Endothelial cell of umbilical vein (primary cell): ENCODE data around the gene PTH1R. TPM values are rescaled to one million over a fixed set of nuclear protein-coding genes. Genes with fewer than 3 reads are reported as not detected.
A peak's percentile ranks its signal among the peaks of the same experiment; 100 is the strongest.

ENCODE experiments used
- BruUV-seq: library from RNA; stranded (reverse); fragments of 400-500 nt; replicated peaks from 2 replicates; lab custom pipeline; 2021; lab: Mats Ljungman, UMichigan
- CTCF ChIA-PET: fragments of 300-600, 350-600 bp; sonication (Branson Sonifier 250); formaldehyde crosslinking; loops from one replicate; lab custom pipeline; 2021; ENCODE audit warnings: antibody characterized with exemption, inconsistent platforms; lab: Charles Lee
- POLR2A ChIA-PET: fragments of 300-600, 350-600 bp; sonication (Branson Sonifier 250); formaldehyde crosslinking; loops from one replicate; lab custom pipeline; 2021; ENCODE audit warnings: antibody characterized with exemption, inconsistent platforms; lab: Charles Lee
- DNase-seq: peaks from one replicate; pipeline ENCODE4 v3.0.0-alpha.2; 2011; ENCODE audit warnings: low read depth, low spot score
- FAIRE-seq: peaks from 2 replicates; lab custom pipeline; 2011; peaks lifted over from hg19 to GRCh38; lab: Jason Lieb, UNC
- H2AFZ ChIP-seq: 2 replicates; pipeline ENCODE4 v1.6.0; 2012; ENCODE audit warnings: low read depth, low read length, control low read depth, inconsistent platforms
- H3K27ac ChIP-seq: 2 replicates; pipeline ENCODE4 v1.5.1; 2011; ENCODE audit warnings: low read depth, mild to moderate bottlenecking, control low read depth, low read length, moderate library complexity; ENCODE audit not compliant: insufficient read depth
- H3K27me3 ChIP-seq, 2 experiments: 2 replicates each; pipeline versions ENCODE4 v1.6.0 to v1.6.1; 2011; ENCODE audit warnings: low read length in 2 of 2, mixed read lengths in 1 of 2; ENCODE audit not compliant: control insufficient read depth in 2 of 2, insufficient read depth in 2 of 2
- H3K36me3 ChIP-seq, 2 experiments: 2 replicates in 1 of 2; 3 replicates in 1 of 2; pipeline ENCODE4 v1.5.1; 2011; ENCODE audit warnings: low read length in 2 of 2, mild to moderate bottlenecking in 1 of 2, moderate library complexity in 1 of 2; ENCODE audit not compliant: control insufficient read depth in 2 of 2, insufficient read depth in 2 of 2; ENCODE audit errors: extremely low read depth in 1 of 2
- H3K4me1 ChIP-seq: 3 replicates; pipeline ENCODE4 v1.5.1; 2011; ENCODE audit warnings: mild to moderate bottlenecking, low read length; ENCODE audit not compliant: control insufficient read depth, insufficient read depth; ENCODE audit errors: extremely low read depth
- H3K4me2 ChIP-seq: 2 replicates; pipeline ENCODE4 v1.6.1; 2011; ENCODE audit warnings: low read length, control low read depth, mixed read lengths; ENCODE audit not compliant: insufficient read depth
- H3K4me3 ChIP-seq, 3 experiments: fragments of 200-600 bp in 1 of 3; sonication (generic), shearing (Covaris generic) in 1 of 3; replicated peaks in 1 of 3; 2 replicates each; pipeline ENCODE4 v1.5.1; 2011 to 2016; ENCODE audit warnings: control low read depth in 3 of 3, low read length in 3 of 3, mild to moderate bottlenecking in 2 of 3, inconsistent platforms in 1 of 3, low read depth in 1 of 3, moderate library complexity in 1 of 3; ENCODE audit not compliant: insufficient read depth in 1 of 3
- H3K79me2 ChIP-seq: 2 replicates; pipeline ENCODE4 v1.6.0; 2012; ENCODE audit warnings: low read length, inconsistent platforms; ENCODE audit not compliant: control insufficient read depth, insufficient read depth
- H3K9ac ChIP-seq: replicated peaks from 2 replicates; pipeline ENCODE3; 2011; ENCODE audit warnings: low read length, control low read depth; ENCODE audit not compliant: insufficient read depth; ENCODE audit errors: extremely low read depth
- H3K9me1 ChIP-seq: replicated peaks from 3 replicates; pipeline ENCODE4 v1.6.0; 2011; ENCODE audit warnings: mild to moderate bottlenecking, low read length; ENCODE audit not compliant: control insufficient read depth, insufficient read depth; ENCODE audit errors: extremely low read depth
- H3K9me3 ChIP-seq: replicated peaks from 2 replicates; pipeline ENCODE4 v1.5.1; 2012; ENCODE audit warnings: low read length, inconsistent platforms; ENCODE audit not compliant: control insufficient read depth, insufficient read depth
- H4K20me1 ChIP-seq: replicated peaks from 2 replicates; pipeline ENCODE3; 2011; ENCODE audit warnings: mild to moderate bottlenecking, low read length; ENCODE audit not compliant: control insufficient read depth, insufficient read depth; ENCODE audit errors: extremely low read depth
- EZH2 ChIP-seq: IDR thresholded peaks from 2 replicates; pipeline ENCODE4 v1.6.1; 2012; ENCODE audit warnings: borderline replicate concordance, low read depth, mild to moderate bottlenecking, moderate library complexity, low read length, inconsistent platforms; ENCODE audit not compliant: severe bottlenecking
- FOS ChIP-seq: IDR thresholded peaks from 2 replicates; pipeline ENCODE4 v1.6.1; 2011; ENCODE audit warnings: mild to moderate bottlenecking, low read length, moderate library complexity, borderline replicate concordance; ENCODE audit not compliant: insufficient read depth
- GATA2 ChIP-seq: IDR thresholded peaks from 2 replicates; pipeline ENCODE4 v1.7.0; 2011; ENCODE audit warnings: low read depth, mild to moderate bottlenecking, moderate library complexity, mixed read lengths, low read length; ENCODE audit not compliant: insufficient read length, insufficient read depth
- JUN ChIP-seq: IDR thresholded peaks from 2 replicates; pipeline ENCODE4 v1.6.1; 2011; ENCODE audit warnings: borderline replicate concordance, low read depth; ENCODE audit not compliant: insufficient read length, insufficient read depth
- MYC ChIP-seq: IDR thresholded peaks from one replicate; pipeline ENCODE4 v1.6.1; 2011; ENCODE audit warnings: mild to moderate bottlenecking, low read depth, low read length
- POLR2A ChIP-seq: IDR thresholded peaks from 2 replicates; pipeline ENCODE4 v1.6.1; 2012; ENCODE audit warnings: low read depth, mild to moderate bottlenecking, control low read depth, low read length
- POLR2AphosphoS5 ChIP-seq: IDR thresholded peaks from 2 replicates; pipeline ENCODE4 v1.6.1; 2012; ENCODE audit warnings: low read depth, mild to moderate bottlenecking, control low read depth, low read length, moderate library complexity; ENCODE audit not compliant: insufficient read depth
- dilution Hi-C: fragments of 300-500 bp; cut with MboI; formaldehyde crosslinking; loops from one replicate; pipeline ENCODE4 v1.15.0; 2019; ENCODE audit warnings: low sequenced_read_pairs; ENCODE audit not compliant: extremely low pct_ligation_motif_present
- intact Hi-C: fragments of 100-400 bp; cut with micrococcal nuclease; formaldehyde crosslinking; loops from one replicate; pipeline ENCODE4 v1.10.0; 2022
- polyA plus RNA-seq, 4 experiments: library from polyadenylated mRNA; depleted of rRNA in 3 of 4; stranded (reverse) in 3 of 4; unstranded in 1 of 4; fragments of >200 nt; gene quantifications; 2 replicates each; pipeline versions ENCODE4 v1.2.1 to v1.2.3, GENCODE V29; 2011 to 2012; ENCODE audit warnings: missing spikeins in 1 of 4
- total RNA-seq: library from RNA; stranded (reverse); gene quantifications from 2 replicates; pipeline ENCODE4 v1.2.3, GENCODE V29; 2021
- TF ChIP-seq, protein P1 (sequence below): IDR thresholded peaks from 2 replicates; pipeline ENCODE4 v1.6.1; 2011; ENCODE audit not compliant: insufficient read depth, insufficient read length
- TF ChIP-seq, protein P2 (sequence below), 2 donors: IDR thresholded peaks; 1 replicate in 1 of 2; 2 replicates in 1 of 2; pipeline ENCODE4 v1.5.1; 2011; ENCODE audit warnings: low read length in 2 of 2, mild to moderate bottlenecking in 2 of 2, moderate library complexity in 2 of 2, control low read depth in 1 of 2, inconsistent platforms in 1 of 2, low read depth in 1 of 2; ENCODE audit not compliant: insufficient read depth in 1 of 2; ENCODE audit errors: extremely low read depth in 1 of 2

Gene PTH1R
- total and polyA plus RNA-seq, 2 donors (not counting 3 experiments of a cell fraction or from before 2014, with no cell fraction given), result 0.08 to 0.46 TPM

DNA sequence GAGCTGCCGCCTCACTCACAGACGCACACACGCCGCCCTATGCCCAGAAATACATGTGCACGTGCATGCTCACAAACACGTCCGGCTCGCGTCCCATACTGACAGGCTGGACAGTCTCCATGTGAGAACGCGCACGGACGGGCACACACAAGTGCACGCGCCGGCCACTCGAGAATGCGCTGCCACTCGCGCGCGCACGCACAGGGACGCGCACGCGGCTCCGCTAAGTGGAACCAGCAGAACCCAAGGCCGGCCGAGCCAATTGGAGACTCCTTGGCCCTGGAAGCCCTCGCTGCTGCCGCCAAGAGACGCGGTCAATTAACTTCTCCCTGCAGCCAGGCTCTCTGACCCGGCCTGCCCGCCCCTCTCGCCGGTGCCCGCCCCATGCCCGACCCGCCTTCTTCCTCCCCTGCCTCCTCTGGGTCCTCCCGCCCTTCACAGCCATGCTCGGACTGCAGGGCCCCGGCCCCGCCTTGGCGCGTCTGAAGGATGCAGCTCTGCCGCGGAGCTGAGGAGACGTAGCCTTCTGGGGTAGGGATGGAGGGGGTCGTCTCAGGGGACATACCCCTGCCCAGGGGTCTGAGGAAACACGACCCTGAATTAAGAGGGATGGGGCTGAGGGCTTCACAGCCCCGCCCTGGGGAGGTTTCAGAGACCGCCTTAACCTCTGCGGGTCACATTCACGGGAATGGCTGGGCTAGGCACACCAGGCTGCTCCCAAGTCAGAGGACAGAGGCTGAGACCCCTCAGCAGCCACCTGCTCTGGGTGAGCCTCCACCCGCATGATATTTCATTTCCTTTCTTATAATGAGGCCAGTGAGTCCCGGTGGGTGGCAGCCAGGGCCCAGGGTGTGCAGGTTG, 15.0 kb downstream of the PTH1R start:
- no peak for TF ChIP-seq GATA2
- no peak for TF ChIP-seq FOS
- TF ChIP-seq, protein P1, sequence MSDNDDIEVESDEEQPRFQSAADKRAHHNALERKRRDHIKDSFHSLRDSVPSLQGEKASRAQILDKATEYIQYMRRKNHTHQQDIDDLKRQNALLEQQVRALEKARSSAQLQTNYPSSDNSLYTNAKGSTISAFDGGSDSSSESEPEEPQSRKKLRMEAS, result peak; percentile 38
- TF ChIP-seq POLR2AphosphoS5, result no peak
- TF ChIP-seq, protein P2, sequence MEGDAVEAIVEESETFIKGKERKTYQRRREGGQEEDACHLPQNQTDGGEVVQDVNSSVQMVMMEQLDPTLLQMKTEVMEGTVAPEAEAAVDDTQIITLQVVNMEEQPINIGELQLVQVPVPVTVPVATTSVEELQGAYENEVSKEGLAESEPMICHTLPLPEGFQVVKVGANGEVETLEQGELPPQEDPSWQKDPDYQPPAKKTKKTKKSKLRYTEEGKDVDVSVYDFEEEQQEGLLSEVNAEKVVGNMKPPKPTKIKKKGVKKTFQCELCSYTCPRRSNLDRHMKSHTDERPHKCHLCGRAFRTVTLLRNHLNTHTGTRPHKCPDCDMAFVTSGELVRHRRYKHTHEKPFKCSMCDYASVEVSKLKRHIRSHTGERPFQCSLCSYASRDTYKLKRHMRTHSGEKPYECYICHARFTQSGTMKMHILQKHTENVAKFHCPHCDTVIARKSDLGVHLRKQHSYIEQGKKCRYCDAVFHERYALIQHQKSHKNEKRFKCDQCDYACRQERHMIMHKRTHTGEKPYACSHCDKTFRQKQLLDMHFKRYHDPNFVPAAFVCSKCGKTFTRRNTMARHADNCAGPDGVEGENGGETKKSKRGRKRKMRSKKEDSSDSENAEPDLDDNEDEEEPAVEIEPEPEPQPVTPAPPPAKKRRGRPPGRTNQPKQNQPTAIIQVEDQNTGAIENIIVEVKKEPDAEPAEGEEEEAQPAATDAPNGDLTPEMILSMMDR (IDR thresholded peaks at IDR 0.05; ENCODE audit: extremely low read depth in 1 of 2, insufficient read depth in 1 of 2, low read depth in 1 of 2, low read length in 2 of 2), result no peak
- TF ChIP-seq MYC, result peak; percentile 25
- no peak for TF ChIP-seq JUN
- TF ChIP-seq EZH2, result no peak
- TF ChIP-seq POLR2A, result no peak
- intact Hi-C loops (loop anchor here (1.0 to 10.0 kb wide), 3 partner anchors 10 to 408 kb away; no protein-coding TSS in a partner anchor), dilution Hi-C loops (no loop called here)
- H3K9me3 ChIP-seq, result no peaks in the 10 kb centered on the region
- DNase-seq (peak; percentile 74), FAIRE-seq (peak; percentile 96)
- no peaks in the 10 kb centered on the region for H3K79me2 ChIP-seq
- no peaks in the 10 kb centered on the region for H3K27me3 ChIP-seq
- ChIA-PET CTCF (interaction anchor here (1.1 to 4.4 kb wide), 8 partner anchors 7 to 187 kb away, joined by 3 to 31 read pairs (median 6); partner anchors contain the start of gene PTH1R), POLR2A (no interaction called here)
- peak overlapping the region in 1 of 3 experiments; percentile 33 for H3K4me3 ChIP-seq
- peaks cover 6% of the 10 kb centered on the region for H3K4me1 ChIP-seq
- H3K36me3 ChIP-seq, result no peaks in the 10 kb centered on the region
- no TSS peak for BruUV-seq
- no peak overlapping the region for H3K9ac ChIP-seq
- peak overlapping the region; percentile 51 for H3K4me2 ChIP-seq
- H2AFZ ChIP-seq, result peak overlapping the region; percentile 15
- H4K20me1 ChIP-seq, result no peaks in the 10 kb centered on the region
- H3K9me1 ChIP-seq, result no peaks in the 10 kb centered on the region
- no peak overlapping the region for H3K27ac ChIP-seq
